Fibroblast of mammary gland (primary cell): Measurements from ENCODE around the gene ITPRIPL1.

Experiments
- DNase-seq: peaks from one replicate; pipeline ENCODE4 v3.0.0-alpha.2; 2010; ENCODE audit warnings: low read depth
- H3K4me3 ChIP-seq: 2 replicates; pipeline ENCODE4 v1.5.1; 2011; ENCODE audit warnings: low read depth, mild to moderate bottlenecking, low read length, moderate library complexity; ENCODE audit not compliant: control insufficient read depth
- CTCF ChIP-seq: conservative IDR thresholded peaks from 2 replicates; pipeline ENCODE4 v1.5.1; 2011; ENCODE audit warnings: low read depth, low read length, inconsistent platforms; ENCODE audit not compliant: control insufficient read depth, insufficient read depth

Gene ITPRIPL1

GRCh38 chr2:96353032-96353561 lies 28.0 kb downstream of the ITPRIPL1 start:
- peak; percentile 73 for DNase-seq
- H3K4me3 ChIP-seq: no peak overlapping the region
- no peak for TF ChIP-seq CTCF

- TF ChIP-seq CTCF: no peak
- DNase-seq: peak; percentile 59
- H3K4me3 ChIP-seq: no peak overlapping the region
Observed at GRCh38 chr2:96353606-96354101, 28.5 kb downstream of the ITPRIPL1 start.

- no peak for DNase-seq
- H3K4me3 ChIP-seq: no peak overlapping the region
- no peak for TF ChIP-seq CTCF
Observed at GRCh38 chr2:96354492-96354891, 29.4 kb downstream of the ITPRIPL1 start.

- H3K4me3 ChIP-seq: no peak overlapping the region
- no peak for DNase-seq
- no peak for TF ChIP-seq CTCF
Observed at GRCh38 chr2:96356889-96357288, 31.8 kb downstream of the ITPRIPL1 start.

GRCh38 chr2:96359310-96359709 lies 34.2 kb downstream of the ITPRIPL1 start:
- TF ChIP-seq CTCF: no peak
- no peak for DNase-seq
- H3K4me3 ChIP-seq: no peak overlapping the region

GRCh38 chr2:96359866-96360265 lies 34.7 kb downstream of the ITPRIPL1 start:
- TF ChIP-seq CTCF: no peak
- no peak overlapping the region for H3K4me3 ChIP-seq
- no peak for DNase-seq

- TF ChIP-seq CTCF: no peak
- DNase-seq: no peak
- H3K4me3 ChIP-seq: no peak overlapping the region
Observed at GRCh38 chr2:96361751-96362150, 36.6 kb downstream of the ITPRIPL1 start.
